ENCODE measurements around the gene ENPP6. TPM values are rescaled to one million over a fixed set of nuclear protein-coding genes. Genes with fewer than 3 reads are reported as not detected.

The ENPP6 gene
- 0.14 and 0.41 TPM in 2 replicates for total RNA-seq

DNA sequence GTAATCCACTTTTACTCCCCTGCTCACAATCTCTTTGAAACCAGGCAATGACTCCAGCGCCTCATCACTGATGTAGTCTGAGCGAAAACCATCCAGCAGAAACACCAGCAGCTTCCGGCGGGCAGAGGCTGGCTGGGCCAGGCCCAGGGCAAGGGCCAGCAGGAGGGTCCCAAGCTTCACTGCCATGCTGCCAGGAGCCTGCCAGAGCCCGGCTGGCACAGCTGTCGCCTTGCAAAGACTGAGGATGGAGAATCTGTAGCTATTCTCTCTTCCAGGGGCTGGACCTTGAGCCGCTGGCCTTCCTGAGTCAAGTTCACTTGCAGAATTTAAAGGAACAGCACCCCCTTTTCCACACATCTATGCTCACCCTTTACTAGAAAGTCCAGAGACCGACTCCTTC, at the start of gene ENPP6:
Gene ENPP6, minus strand, starts transcription at position 240 of the 400 bp plus-strand sequence. Its CDS starts 54 bp downstream, at position 186.
- Mint-ChIP-seq H3K9me3 (peaks cover 3% of the 10 kb centered on the region), H3K36me3 (ENCODE audit: low read depth) (no peaks in the 10 kb centered on the region), H3K4me1 (ENCODE audit: low read depth) (no peaks in the 10 kb centered on the region), H3K27me3 (ENCODE audit: low read depth) (peaks cover 28% of the 10 kb centered on the region), H3K4me3 (ENCODE audit: low read depth) (no peak within 1 kb of the TSS), H3K27ac (no peak within 1 kb of the TSS)
- no peak for DNase-seq (ENCODE audit: low spot score)
- intact Hi-C loops (cut with micrococcal nuclease), result no loop called here

GRCh38 chr4:184267206-184267608, 49.5 kb upstream of the ENPP6 start:
- Mint-ChIP-seq H3K4me3 (ENCODE audit: low read depth) (peak overlapping the region; percentile 74), H3K4me1 (ENCODE audit: low read depth) (peaks cover 71% of the 10 kb centered on the region), H3K36me3 (ENCODE audit: low read depth) (no peaks in the 10 kb centered on the region), H3K27me3 (ENCODE audit: low read depth) (no peaks in the 10 kb centered on the region), H3K9me3 (no peaks in the 10 kb centered on the region), H3K27ac (peak overlapping the region; percentile 95)
- DNase-seq (ENCODE audit: low spot score), result no peak
- intact Hi-C loops (cut with micrococcal nuclease), result loop anchor here (5.0 kb wide), 1 partner anchor 555 kb away; no protein-coding TSS in a partner anchor

- intact Hi-C loops (cut with micrococcal nuclease), result loop anchor here (2.0 to 5.0 kb wide), 2 partner anchors 383 to 557 kb away; partner anchors contain the start of genes CASP3 and PRIMPOL
- no peak for DNase-seq (ENCODE audit: low spot score)
- Mint-ChIP-seq H3K4me1 (ENCODE audit: low read depth) (peaks cover 68% of the 10 kb centered on the region), H3K9me3 (no peaks in the 10 kb centered on the region), H3K27ac (peak overlapping the region; percentile 73), H3K4me3 (ENCODE audit: low read depth) (peak overlapping the region; percentile 47), H3K27me3 (ENCODE audit: low read depth) (no peaks in the 10 kb centered on the region), H3K36me3 (ENCODE audit: low read depth) (no peaks in the 10 kb centered on the region)
Observed at GRCh38 chr4:184265546-184266351, 48.1 kb upstream of the ENPP6 start.

DNA sequence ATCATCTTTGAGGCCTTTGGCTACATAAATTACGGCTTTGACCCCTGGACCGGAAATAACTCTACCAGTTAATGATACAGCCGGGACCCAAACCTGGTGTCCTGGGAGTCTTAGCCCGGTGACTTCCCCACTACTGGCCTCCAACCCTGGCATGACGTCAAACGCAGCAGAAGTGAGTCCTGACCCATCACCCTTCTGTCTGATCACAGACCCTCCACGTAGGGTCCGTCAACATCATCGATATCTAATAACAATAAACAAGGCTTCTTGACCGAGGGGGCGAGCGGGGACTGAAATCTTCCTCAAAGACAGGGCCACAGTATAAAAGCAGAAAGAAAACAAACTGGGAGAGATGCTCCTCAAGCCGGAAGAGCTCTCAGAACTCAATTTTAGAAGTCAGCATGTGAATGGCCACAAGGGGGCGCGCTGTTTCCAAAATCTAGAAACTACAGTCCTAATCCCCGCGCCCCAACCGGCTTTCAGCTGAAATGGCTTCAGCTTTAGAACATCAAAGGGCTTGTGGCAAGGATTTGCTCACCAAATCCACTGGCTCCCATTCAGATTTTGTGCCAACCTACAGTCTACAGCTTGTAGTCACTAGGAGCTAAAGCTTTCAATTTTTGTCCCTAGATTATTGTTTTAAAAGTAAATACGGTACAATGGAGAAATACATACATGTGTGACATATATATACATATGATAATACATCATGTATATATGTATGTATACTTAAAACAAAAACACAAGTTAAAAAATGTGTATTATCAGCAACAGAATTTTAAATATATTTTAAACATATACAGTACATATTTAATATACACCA, 46.4 kb upstream of the ENPP6 start:
- H3K4me1 Mint-ChIP-seq (ENCODE audit: low read depth), result peaks cover 54% of the 10 kb centered on the region
- H3K27me3 Mint-ChIP-seq (ENCODE audit: low read depth), result no peaks in the 10 kb centered on the region
- H3K36me3 Mint-ChIP-seq (ENCODE audit: low read depth), result no peaks in the 10 kb centered on the region
- H3K27ac Mint-ChIP-seq, result peak overlapping the region; percentile 54
- no peak overlapping the region for H3K4me3 Mint-ChIP-seq (ENCODE audit: low read depth)
- DNase-seq (ENCODE audit: low spot score), result peak; percentile 85
- intact Hi-C loops (cut with micrococcal nuclease), result loop anchor here (1.0 to 2.0 kb wide), 3 partner anchors 208 to 385 kb away; partner anchors contain the start of genes CASP3 and PRIMPOL
- H3K9me3 Mint-ChIP-seq, result no peaks in the 10 kb centered on the region

DNA sequence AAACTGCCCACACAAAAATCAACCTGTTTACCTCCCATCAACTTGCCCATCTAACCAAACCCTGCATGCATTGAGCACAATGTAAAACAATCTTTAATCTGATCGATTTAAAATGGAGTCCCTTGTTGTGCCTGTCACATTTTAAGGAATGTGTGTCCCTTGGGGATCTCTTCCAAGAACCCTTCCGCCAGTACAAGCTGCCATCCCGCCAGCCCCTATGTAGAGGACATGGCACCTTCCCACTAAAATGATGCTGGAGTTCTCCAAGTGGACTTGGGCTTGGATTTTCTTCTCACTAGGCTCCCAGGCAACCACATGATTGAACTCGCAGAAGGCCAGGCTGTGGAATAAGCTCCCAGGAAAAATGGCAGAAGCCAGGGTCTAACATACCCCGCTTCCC, 45.8 kb upstream of the ENPP6 start:
- intact Hi-C loops (cut with micrococcal nuclease), result no loop called here
- no peaks in the 10 kb centered on the region for H3K9me3 Mint-ChIP-seq
- no peak overlapping the region for H3K4me3 Mint-ChIP-seq (ENCODE audit: low read depth)
- no peaks in the 10 kb centered on the region for H3K36me3 Mint-ChIP-seq (ENCODE audit: low read depth)
- H3K27ac Mint-ChIP-seq, result peak overlapping the region; percentile 35
- DNase-seq (ENCODE audit: low spot score), result no peak
- H3K27me3 Mint-ChIP-seq (ENCODE audit: low read depth), result no peaks in the 10 kb centered on the region
- peaks cover 48% of the 10 kb centered on the region for H3K4me1 Mint-ChIP-seq (ENCODE audit: low read depth)

DNA sequence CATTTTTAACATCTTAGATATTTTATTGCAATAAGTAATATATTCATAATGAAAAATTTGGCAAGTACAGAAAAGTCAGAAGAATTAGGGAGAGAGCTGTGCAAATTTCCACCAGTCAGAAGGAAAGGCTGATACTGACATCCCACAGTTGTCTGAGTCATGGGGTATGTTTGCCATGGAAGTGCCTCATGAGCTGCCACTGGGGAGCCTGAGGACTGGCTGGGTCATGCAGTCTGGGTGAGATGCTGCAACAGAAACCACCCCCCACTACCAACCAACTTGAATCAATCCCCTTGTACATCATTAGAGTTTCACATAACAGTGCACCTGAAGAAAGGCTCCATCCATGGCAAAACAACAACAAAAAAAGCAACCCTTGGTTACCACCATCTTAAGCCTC, 45.2 kb upstream of the ENPP6 start:
- Mint-ChIP-seq H3K4me3 (ENCODE audit: low read depth) (no peak overlapping the region), H3K27ac (peak overlapping the region; percentile 35), H3K4me1 (ENCODE audit: low read depth) (peaks cover 43% of the 10 kb centered on the region), H3K27me3 (ENCODE audit: low read depth) (no peaks in the 10 kb centered on the region), H3K36me3 (ENCODE audit: low read depth) (no peaks in the 10 kb centered on the region), H3K9me3 (no peaks in the 10 kb centered on the region)
- intact Hi-C loops (cut with micrococcal nuclease), result no loop called here
- DNase-seq (ENCODE audit: low spot score), result no peak

DNA sequence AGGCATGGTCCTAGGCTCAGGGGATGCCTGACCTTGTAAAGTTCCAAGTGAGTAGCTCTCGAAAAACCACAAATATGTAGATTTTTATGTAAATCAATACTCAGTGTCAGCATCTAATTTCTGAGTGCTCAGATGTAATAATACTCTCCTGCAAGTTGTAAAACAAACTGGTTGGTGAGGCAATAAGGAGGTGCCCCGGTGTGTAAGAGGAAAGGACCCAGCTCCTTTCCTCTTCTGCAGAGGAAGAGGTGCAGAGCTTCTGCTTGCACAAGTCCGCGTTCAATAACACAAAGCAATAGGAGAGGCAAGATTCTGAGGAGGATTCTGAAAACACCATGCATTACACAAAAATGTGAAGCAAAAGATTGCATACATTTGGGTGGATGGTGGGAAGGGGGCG, 43.6 kb upstream of the ENPP6 start:
- Mint-ChIP-seq H3K4me1 (ENCODE audit: low read depth) (peaks cover 30% of the 10 kb centered on the region), H3K27ac (no peak overlapping the region), H3K9me3 (no peaks in the 10 kb centered on the region), H3K36me3 (ENCODE audit: low read depth) (no peaks in the 10 kb centered on the region), H3K4me3 (ENCODE audit: low read depth) (no peak overlapping the region), H3K27me3 (ENCODE audit: low read depth) (no peaks in the 10 kb centered on the region)
- no peak for DNase-seq (ENCODE audit: low spot score)
- intact Hi-C loops (cut with micrococcal nuclease), result no loop called here

DNA sequence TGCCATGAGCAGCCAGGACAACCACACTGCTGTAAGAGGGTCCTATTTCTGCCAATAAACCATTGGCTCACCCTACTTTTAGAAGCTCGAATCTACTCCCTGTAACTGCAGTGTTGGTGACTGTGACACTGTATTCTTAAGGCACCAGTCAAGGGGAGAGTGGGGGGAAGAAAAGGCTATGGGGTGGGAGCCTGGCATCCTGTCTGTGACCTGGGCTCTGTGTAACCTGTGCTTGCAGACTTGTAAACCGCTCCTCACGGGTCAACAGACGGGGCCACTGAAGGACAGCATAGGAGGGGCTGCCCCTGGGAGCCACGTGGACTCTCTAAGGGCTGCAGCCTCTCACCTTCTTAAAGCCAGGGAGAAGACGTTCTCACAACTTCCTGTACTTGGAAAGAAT, 42.2 kb upstream of the ENPP6 start:
- intact Hi-C loops (cut with micrococcal nuclease), result no loop called here
- H3K27me3 Mint-ChIP-seq (ENCODE audit: low read depth), result no peaks in the 10 kb centered on the region
- no peak for DNase-seq (ENCODE audit: low spot score)
- no peaks in the 10 kb centered on the region for H3K36me3 Mint-ChIP-seq (ENCODE audit: low read depth)
- H3K9me3 Mint-ChIP-seq, result no peaks in the 10 kb centered on the region
- H3K4me1 Mint-ChIP-seq (ENCODE audit: low read depth), result peaks cover 16% of the 10 kb centered on the region
- H3K27ac Mint-ChIP-seq, result no peak overlapping the region
- H3K4me3 Mint-ChIP-seq (ENCODE audit: low read depth), result no peak overlapping the region

DNA sequence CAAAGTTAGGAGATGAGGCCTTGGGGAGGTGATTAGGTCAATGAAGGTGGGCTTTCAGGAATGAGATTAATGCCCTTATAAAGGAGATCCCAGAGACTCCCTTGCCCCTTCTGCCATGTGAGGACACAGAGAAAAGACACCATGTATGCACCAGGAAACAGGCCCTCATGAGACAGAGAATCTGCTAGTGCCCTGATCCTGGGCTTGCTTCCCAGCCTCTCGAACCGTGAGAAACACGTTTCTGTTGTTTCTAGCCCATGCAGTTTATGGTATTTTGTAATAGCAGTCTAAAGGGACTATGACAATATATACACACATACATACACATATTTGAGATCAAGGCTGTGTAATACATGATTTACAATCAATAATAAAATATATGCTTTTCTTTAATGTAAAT, 41.4 kb upstream of the ENPP6 start:
- Mint-ChIP-seq H3K36me3 (ENCODE audit: low read depth) (no peaks in the 10 kb centered on the region), H3K4me3 (ENCODE audit: low read depth) (no peak overlapping the region), H3K4me1 (ENCODE audit: low read depth) (peaks cover 13% of the 10 kb centered on the region), H3K9me3 (no peaks in the 10 kb centered on the region), H3K27me3 (ENCODE audit: low read depth) (no peaks in the 10 kb centered on the region), H3K27ac (no peak overlapping the region)
- no peak for DNase-seq (ENCODE audit: low spot score)
- intact Hi-C loops (cut with micrococcal nuclease), result no loop called here

- H3K27ac Mint-ChIP-seq, result no peak overlapping the region
- no peaks in the 10 kb centered on the region for H3K36me3 Mint-ChIP-seq (ENCODE audit: low read depth)
- peak; percentile 5 for DNase-seq (ENCODE audit: low spot score)
- H3K4me1 Mint-ChIP-seq (ENCODE audit: low read depth), result peaks cover 9% of the 10 kb centered on the region
- H3K27me3 Mint-ChIP-seq (ENCODE audit: low read depth), result no peaks in the 10 kb centered on the region
- no peaks in the 10 kb centered on the region for H3K9me3 Mint-ChIP-seq
- intact Hi-C loops (cut with micrococcal nuclease), result no loop called here
- no peak overlapping the region for H3K4me3 Mint-ChIP-seq (ENCODE audit: low read depth)
Observed at GRCh38 chr4:184255871-184256642, 38.4 kb upstream of the ENPP6 start.

- intact Hi-C loops (cut with micrococcal nuclease), result no loop called here
- peak; percentile 7 for DNase-seq (ENCODE audit: low spot score)
- Mint-ChIP-seq H3K4me1 (ENCODE audit: low read depth) (peaks cover 14% of the 10 kb centered on the region), H3K27me3 (ENCODE audit: low read depth) (no peaks in the 10 kb centered on the region), H3K27ac (no peak overlapping the region), H3K36me3 (ENCODE audit: low read depth) (no peaks in the 10 kb centered on the region), H3K9me3 (no peaks in the 10 kb centered on the region), H3K4me3 (ENCODE audit: low read depth) (no peak overlapping the region)
Observed at GRCh38 chr4:184255361-184255760, 37.7 kb upstream of the ENPP6 start.

DNA sequence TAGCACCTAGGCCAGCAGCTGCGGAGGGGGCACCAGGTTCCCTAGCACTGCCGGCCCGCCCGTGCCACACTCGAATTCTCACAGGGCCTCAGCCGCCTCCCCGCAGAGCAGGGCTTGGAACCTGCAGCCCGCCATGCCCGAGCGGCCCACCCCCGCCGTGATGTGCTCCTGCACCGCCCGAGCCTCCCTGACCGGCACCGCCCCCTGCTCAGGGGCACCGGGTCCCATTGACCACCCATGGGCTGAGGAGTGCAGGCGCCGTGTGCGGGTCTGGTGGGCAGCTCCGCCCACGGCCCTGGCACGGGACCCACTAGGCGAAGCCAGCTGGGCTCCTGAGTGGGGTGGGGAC, 35.4 kb upstream of the ENPP6 start:
- Mint-ChIP-seq H3K4me1 (ENCODE audit: low read depth) (peaks cover 17% of the 10 kb centered on the region), H3K27me3 (ENCODE audit: low read depth) (peaks cover 2% of the 10 kb centered on the region), H3K4me3 (ENCODE audit: low read depth) (no peak overlapping the region), H3K9me3 (no peaks in the 10 kb centered on the region), H3K36me3 (ENCODE audit: low read depth) (no peaks in the 10 kb centered on the region), H3K27ac (peak overlapping the region; percentile 3)
- no peak for DNase-seq (ENCODE audit: low spot score)
- intact Hi-C loops (cut with micrococcal nuclease), result no loop called here
